ENCODE measurements around the gene ELP5. TPM values are rescaled to one million over a fixed set of nuclear protein-coding genes. Genes with fewer than 3 reads are reported as not detected.

Gene ELP5
- total and polyA plus RNA-seq, 10 of the 15 experiments (the other 5 are each of a cell fraction or from before 2014, with no cell fraction given): 41.1 to 109 (median 77.5) TPM

DNA sequence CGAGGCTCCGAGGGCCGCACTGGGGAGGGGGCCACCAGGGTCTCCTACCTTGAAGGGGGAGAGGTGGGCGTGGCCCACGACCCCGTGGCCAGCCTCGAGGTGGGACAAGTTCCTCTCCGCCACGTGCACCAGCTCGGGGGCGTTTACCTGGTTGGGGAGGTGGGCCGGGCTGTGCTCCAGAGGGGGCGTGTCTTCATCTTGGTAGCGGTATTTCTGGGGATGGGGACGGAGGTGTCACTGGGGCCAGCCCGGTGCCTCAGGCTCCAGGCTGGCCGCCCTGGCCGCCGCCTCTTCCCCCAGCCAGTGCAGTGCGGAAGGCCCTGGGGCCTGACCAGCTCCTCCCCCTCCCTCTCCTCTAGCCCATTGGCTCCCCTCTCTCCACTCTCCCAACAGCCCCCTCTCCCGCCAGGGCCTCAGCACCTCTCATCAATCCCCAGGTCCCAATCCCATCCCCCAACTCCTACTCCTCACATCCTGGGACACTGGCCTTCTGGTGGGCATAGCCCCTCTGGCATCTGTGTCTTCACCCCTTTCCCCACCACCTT, 43.9 kb upstream of the ELP5 start (continued):
- no peak for TF ChIP-seq RAD51 (IDR thresholded peaks at IDR 0.05)

DNA sequence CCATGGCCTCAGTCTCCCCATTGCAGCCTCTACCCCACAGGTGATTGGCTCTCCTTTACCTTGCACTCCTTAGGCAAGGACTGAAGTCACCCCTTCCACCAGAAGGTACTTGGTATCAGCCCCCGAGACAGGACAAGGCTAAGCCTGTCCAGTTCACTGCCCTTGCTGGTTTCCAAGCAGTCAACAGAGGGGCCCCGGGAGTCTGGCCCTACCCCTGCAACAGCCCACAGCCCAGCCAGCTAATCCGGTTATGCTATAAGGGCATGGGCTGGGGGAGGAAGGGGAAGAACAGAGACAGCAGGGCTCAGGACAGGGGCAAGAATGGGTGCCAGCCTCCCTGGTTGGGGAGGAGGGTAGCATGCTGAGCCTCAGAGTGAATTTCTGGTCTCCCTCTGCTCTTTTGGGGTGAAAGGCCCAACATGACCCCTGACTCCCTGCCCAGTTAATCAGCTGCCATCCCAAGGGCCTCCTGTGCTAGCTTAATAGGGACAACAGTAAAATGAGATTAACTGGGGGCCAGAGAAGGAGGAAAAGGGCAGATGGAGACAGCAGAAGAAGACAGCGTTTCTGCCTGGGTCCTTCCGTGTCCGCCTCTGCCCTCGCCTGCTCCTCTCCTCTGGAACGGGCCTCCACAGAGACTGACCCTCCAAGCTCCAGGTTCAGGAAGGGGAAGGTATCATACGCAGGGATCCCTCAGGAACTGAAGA, 43.1 kb upstream of the ELP5 start:
- H3K79me2 ChIP-seq (ENCODE audit: control insufficient read depth, insufficient read depth, low read length): no peaks in the 10 kb centered on the region
- DNase-seq (ENCODE audit: low read depth, low spot score) (no peak), ATAC-seq (no peak), FAIRE-seq (no peak)
- ChIA-PET SMC1A (ENCODE audit: uncharacterized antibody, unreplicated experiment) (no interaction called here), RAD21 (ENCODE audit: unreplicated experiment) (interaction anchor here (1.3 kb wide), 1 partner anchor 11 kb away, joined by 4 read pairs; the partner anchor contains the start of genes ACADVL and DLG4), CTCF (no interaction called here), POLR2A (no interaction called here)
- H2AFZ ChIP-seq (ENCODE audit: control insufficient read depth, low read depth, low read length): no peak overlapping the region
- no peak overlapping the region for H3K27ac ChIP-seq (ENCODE audit: control insufficient read depth, insufficient read depth)
- H3K4me1 ChIP-seq (ENCODE audit: control insufficient read depth, insufficient read depth, low read length): peaks cover 11% of the 10 kb centered on the region
- no peak overlapping the region for H3K4me2 ChIP-seq (ENCODE audit: control insufficient read depth, insufficient read depth)
- in situ Hi-C loops (cut with MboI): no loop called here
- H3K36me3 ChIP-seq (ENCODE audit: control insufficient read depth in 2 of 2, insufficient read depth in 2 of 2, low read length in 1 of 2): no peaks in the 10 kb centered on the region
- H4K20me1 ChIP-seq (ENCODE audit: control insufficient read depth, insufficient read depth): no peaks in the 10 kb centered on the region
- intact Hi-C loops (cut with micrococcal nuclease; ENCODE audit: unreplicated experiment): no loop called here
- 44% methylated on average over 9 of the region's 9 CpGs for WGBS (ENCODE audit: insufficient coverage, insufficient replicate concordance, low lambda C conversion rate, missing lambda C conversion rate)
- no peak overlapping the region for H3K4me3 ChIP-seq
- H3K9me3 ChIP-seq (replicated peaks; ENCODE audit: control insufficient read depth, insufficient read depth, low read length): no peaks in the 10 kb centered on the region
- H3K9ac ChIP-seq (ENCODE audit: control insufficient read depth, insufficient read depth, low read length): no peak overlapping the region
- BruUV-seq (replicated peaks): no TSS peak
- H3K27me3 ChIP-seq (replicated peaks in 1 of 2; ENCODE audit: control insufficient read depth in 2 of 2, insufficient read depth in 2 of 2, low read length in 1 of 2): no peaks in the 10 kb centered on the region
- TF ChIP-seq, protein P1, sequence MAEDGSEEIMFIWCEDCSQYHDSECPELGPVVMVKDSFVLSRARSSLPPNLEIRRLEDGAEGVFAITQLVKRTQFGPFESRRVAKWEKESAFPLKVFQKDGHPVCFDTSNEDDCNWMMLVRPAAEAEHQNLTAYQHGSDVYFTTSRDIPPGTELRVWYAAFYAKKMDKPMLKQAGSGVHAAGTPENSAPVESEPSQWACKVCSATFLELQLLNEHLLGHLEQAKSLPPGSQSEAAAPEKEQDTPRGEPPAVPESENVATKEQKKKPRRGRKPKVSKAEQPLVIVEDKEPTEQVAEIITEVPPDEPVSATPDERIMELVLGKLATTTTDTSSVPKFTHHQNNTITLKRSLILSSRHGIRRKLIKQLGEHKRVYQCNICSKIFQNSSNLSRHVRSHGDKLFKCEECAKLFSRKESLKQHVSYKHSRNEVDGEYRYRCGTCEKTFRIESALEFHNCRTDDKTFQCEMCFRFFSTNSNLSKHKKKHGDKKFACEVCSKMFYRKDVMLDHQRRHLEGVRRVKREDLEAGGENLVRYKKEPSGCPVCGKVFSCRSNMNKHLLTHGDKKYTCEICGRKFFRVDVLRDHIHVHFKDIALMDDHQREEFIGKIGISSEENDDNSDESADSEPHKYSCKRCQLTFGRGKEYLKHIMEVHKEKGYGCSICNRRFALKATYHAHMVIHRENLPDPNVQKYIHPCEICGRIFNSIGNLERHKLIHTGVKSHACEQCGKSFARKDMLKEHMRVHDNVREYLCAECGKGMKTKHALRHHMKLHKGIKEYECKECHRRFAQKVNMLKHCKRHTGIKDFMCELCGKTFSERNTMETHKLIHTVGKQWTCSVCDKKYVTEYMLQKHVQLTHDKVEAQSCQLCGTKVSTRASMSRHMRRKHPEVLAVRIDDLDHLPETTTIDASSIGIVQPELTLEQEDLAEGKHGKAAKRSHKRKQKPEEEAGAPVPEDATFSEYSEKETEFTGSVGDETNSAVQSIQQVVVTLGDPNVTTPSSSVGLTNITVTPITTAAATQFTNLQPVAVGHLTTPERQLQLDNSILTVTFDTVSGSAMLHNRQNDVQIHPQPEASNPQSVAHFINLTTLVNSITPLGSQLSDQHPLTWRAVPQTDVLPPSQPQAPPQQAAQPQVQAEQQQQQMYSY (CRISPR knock-in tag; IDR thresholded peaks at IDR 0.05): no peak
- no peak for TF ChIP-seq CBX5 (IDR thresholded peaks at IDR 0.05; ENCODE audit: low read depth)
- no peak for TF ChIP-seq MTA2 (IDR thresholded peaks at IDR 0.05; ENCODE audit: low read depth)
- TF ChIP-seq, protein P2, sequence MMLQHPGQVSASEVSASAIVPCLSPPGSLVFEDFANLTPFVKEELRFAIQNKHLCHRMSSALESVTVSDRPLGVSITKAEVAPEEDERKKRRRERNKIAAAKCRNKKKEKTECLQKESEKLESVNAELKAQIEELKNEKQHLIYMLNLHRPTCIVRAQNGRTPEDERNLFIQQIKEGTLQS (IDR thresholded peaks at IDR 0.05; ENCODE audit: borderline replicate concordance, extremely low read depth, low read depth, low read length): no peak
- TF ChIP-seq SMARCA5 (IDR thresholded peaks at IDR 0.05): no peak
- no peak for TF ChIP-seq PML (IDR thresholded peaks at IDR 0.05; ENCODE audit: low read length)
- TF ChIP-seq, protein P3, sequence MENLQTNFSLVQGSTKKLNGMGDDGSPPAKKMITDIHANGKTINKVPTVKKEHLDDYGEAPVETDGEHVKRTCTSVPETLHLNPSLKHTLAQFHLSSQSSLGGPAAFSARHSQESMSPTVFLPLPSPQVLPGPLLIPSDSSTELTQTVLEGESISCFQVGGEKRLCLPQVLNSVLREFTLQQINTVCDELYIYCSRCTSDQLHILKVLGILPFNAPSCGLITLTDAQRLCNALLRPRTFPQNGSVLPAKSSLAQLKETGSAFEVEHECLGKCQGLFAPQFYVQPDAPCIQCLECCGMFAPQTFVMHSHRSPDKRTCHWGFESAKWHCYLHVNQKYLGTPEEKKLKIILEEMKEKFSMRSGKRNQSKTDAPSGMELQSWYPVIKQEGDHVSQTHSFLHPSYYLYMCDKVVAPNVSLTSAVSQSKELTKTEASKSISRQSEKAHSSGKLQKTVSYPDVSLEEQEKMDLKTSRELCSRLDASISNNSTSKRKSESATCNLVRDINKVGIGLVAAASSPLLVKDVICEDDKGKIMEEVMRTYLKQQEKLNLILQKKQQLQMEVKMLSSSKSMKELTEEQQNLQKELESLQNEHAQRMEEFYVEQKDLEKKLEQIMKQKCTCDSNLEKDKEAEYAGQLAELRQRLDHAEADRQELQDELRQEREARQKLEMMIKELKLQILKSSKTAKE (IDR thresholded peaks at IDR 0.05; ENCODE audit: low read depth, poor library complexity, severe bottlenecking): no peak
- TF ChIP-seq ZNF207 (IDR thresholded peaks at IDR 0.05; ENCODE audit: borderline replicate concordance): no peak
- TF ChIP-seq, protein P4, sequence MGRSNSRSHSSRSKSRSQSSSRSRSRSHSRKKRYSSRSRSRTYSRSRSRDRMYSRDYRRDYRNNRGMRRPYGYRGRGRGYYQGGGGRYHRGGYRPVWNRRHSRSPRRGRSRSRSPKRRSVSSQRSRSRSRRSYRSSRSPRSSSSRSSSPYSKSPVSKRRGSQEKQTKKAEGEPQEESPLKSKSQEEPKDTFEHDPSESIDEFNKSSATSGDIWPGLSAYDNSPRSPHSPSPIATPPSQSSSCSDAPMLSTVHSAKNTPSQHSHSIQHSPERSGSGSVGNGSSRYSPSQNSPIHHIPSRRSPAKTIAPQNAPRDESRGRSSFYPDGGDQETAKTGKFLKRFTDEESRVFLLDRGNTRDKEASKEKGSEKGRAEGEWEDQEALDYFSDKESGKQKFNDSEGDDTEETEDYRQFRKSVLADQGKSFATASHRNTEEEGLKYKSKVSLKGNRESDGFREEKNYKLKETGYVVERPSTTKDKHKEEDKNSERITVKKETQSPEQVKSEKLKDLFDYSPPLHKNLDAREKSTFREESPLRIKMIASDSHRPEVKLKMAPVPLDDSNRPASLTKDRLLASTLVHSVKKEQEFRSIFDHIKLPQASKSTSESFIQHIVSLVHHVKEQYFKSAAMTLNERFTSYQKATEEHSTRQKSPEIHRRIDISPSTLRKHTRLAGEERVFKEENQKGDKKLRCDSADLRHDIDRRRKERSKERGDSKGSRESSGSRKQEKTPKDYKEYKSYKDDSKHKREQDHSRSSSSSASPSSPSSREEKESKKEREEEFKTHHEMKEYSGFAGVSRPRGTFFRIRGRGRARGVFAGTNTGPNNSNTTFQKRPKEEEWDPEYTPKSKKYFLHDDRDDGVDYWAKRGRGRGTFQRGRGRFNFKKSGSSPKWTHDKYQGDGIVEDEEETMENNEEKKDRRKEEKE (IDR thresholded peaks at IDR 0.05): no peak
- no peak for TF ChIP-seq ZNF622 (IDR thresholded peaks at IDR 0.05)
- no peak for TF ChIP-seq BACH1 (IDR thresholded peaks at IDR 0.05; ENCODE audit: borderline replicate concordance)
- TF ChIP-seq SIX5 (IDR thresholded peaks at IDR 0.05; ENCODE audit: low read depth, low read length, severe bottlenecking): no peak
